Dedifferentiated amniotic fluid mesenchymal stem cell (primary cell): ENCODE results near the gene FTO.

Source experiments
- DNase-seq: peaks from one replicate; pipeline ENCODE4 v3.0.0-alpha.2; 2016; ENCODE audit errors: extremely low spot score

FTO gene

GRCh38 chr16:53711390-53711789 is 7.4 kb downstream of the FTO start:
- DNase-seq = no peak

GRCh38 chr16:53712065-53712464 is 8.1 kb downstream of the FTO start:
- DNase-seq = no peak

- DNase-seq = no peak
Measured at GRCh38 chr16:53713403-53714204, 9.6 kb downstream of the FTO start.

GRCh38 chr16:53714205-53715022 is 10.5 kb downstream of the FTO start:
- DNase-seq = no peak

- DNase-seq = no peak
Measured at GRCh38 chr16:53715023-53715384, 11.0 kb downstream of the FTO start.

GRCh38 chr16:53717577-53717976 is 13.6 kb downstream of the FTO start:
- DNase-seq = no peak

- DNase-seq = no peak
Measured at GRCh38 chr16:53721017-53721416, 17.1 kb downstream of the FTO start.

- no peak for DNase-seq
Measured at GRCh38 chr16:53726625-53727024, 22.7 kb downstream of the FTO start.

GRCh38 chr16:53730693-53731092 is 26.7 kb downstream of the FTO start:
- no peak for DNase-seq

GRCh38 chr16:53732296-53732929 is 28.5 kb downstream of the FTO start:
- DNase-seq = peak; percentile 32

- no peak for DNase-seq
Measured at GRCh38 chr16:53734908-53735307, 31.0 kb downstream of the FTO start.

GRCh38 chr16:53736297-53736696 is 32.3 kb downstream of the FTO start:
- no peak for DNase-seq

GRCh38 chr16:53737552-53737951 is 33.6 kb downstream of the FTO start:
- no peak for DNase-seq

GRCh38 chr16:53740476-53740875 is 36.5 kb downstream of the FTO start:
- no peak for DNase-seq

- no peak for DNase-seq
Measured at GRCh38 chr16:53740933-53741531, 37.1 kb downstream of the FTO start.

GRCh38 chr16:53741546-53741945 is 37.6 kb downstream of the FTO start:
- no peak for DNase-seq

GRCh38 chr16:53743149-53743566 is 39.2 kb downstream of the FTO start:
- no peak for DNase-seq

GRCh38 chr16:53744449-53744848 is 40.5 kb downstream of the FTO start:
- DNase-seq = no peak

- DNase-seq = peak; percentile 31
Measured at GRCh38 chr16:53745086-53745485, 41.1 kb downstream of the FTO start.

- peak; percentile 51 for DNase-seq
Measured at GRCh38 chr16:53745753-53746266, 41.9 kb downstream of the FTO start.

- DNase-seq = no peak
Measured at GRCh38 chr16:53752560-53752959, 48.6 kb downstream of the FTO start.

- no peak for DNase-seq
Measured at GRCh38 chr16:53753431-53753830, 49.5 kb downstream of the FTO start.
